GM18907 (cell line): ENCODE results near the gene SYNGR3.
"Not testable (repeated sequence)": the region's sequence is repeated elsewhere in the genome, so short reads cannot be mapped to it uniquely, and the experiment has no call there.

Experiments
- ATAC-seq: cut with Tn5 transposase; IDR thresholded peaks from one replicate; pipeline ENCODE4 v1.9.1; 2021; ENCODE audit warnings: mild to moderate bottlenecking, moderate library complexity; ENCODE audit not compliant: unreplicated experiment

Gene SYNGR3

GRCh38 chr16:2027024-2028010, 37.5 kb downstream of the SYNGR3 start:
- ATAC-seq: no peak

- no peak for ATAC-seq
Observed at GRCh38 chr16:2028146-2028545, 38.4 kb downstream of the SYNGR3 start.

GRCh38 chr16:2028620-2029220, 39.0 kb downstream of the SYNGR3 start:
- ATAC-seq: no peak

GRCh38 chr16:2029350-2029749, 39.6 kb downstream of the SYNGR3 start:
- ATAC-seq: no peak

GRCh38 chr16:2030036-2030435, 40.3 kb downstream of the SYNGR3 start:
- no peak for ATAC-seq

GRCh38 chr16:2031081-2031577, 41.4 kb downstream of the SYNGR3 start:
- no peak for ATAC-seq

GRCh38 chr16:2032285-2033056, 42.7 kb downstream of the SYNGR3 start:
- no peak for ATAC-seq

GRCh38 chr16:2033057-2033908, 43.5 kb downstream of the SYNGR3 start:
- no peak for ATAC-seq

- not testable (repeated sequence) for ATAC-seq
Observed at GRCh38 chr16:2033909-2034695, 44.3 kb downstream of the SYNGR3 start.

GRCh38 chr16:2034696-2035430, 45.1 kb downstream of the SYNGR3 start:
- no peak for ATAC-seq

- no peak for ATAC-seq
Observed at GRCh38 chr16:2035431-2036199, 45.8 kb downstream of the SYNGR3 start.

- no peak for ATAC-seq
Observed at GRCh38 chr16:2036200-2036966, 46.6 kb downstream of the SYNGR3 start.

GRCh38 chr16:2037115-2037514, 47.3 kb downstream of the SYNGR3 start:
- no peak for ATAC-seq

- no peak for ATAC-seq
Observed at GRCh38 chr16:2037647-2038381, 48.0 kb downstream of the SYNGR3 start.

GRCh38 chr16:2038382-2039231, 48.8 kb downstream of the SYNGR3 start:
- no peak for ATAC-seq
